HFFc6 (cell line): ENCODE data around the gene ST8SIA6. TPM values are rescaled to one million over a fixed set of nuclear protein-coding genes. Genes with fewer than 3 reads are reported as not detected.

Source experiments
- DNase-seq: peaks from one replicate; pipeline ENCODE4 v3.0.0-alpha.2; 2018
- H3K27ac Mint-ChIP-seq: 2 replicates; pipeline ENCODE4 v1.8.0; 2020; ENCODE audit warnings: mild to moderate bottlenecking, mixed read lengths
- H3K27me3 Mint-ChIP-seq: 2 replicates; pipeline ENCODE4 v1.8.0; 2021; ENCODE audit warnings: mild to moderate bottlenecking, moderate library complexity, mixed read lengths; ENCODE audit not compliant: insufficient read depth
- H3K36me3 Mint-ChIP-seq: 2 replicates; pipeline ENCODE4 v1.8.0; 2021; ENCODE audit warnings: low read depth, mixed read lengths
- H3K4me1 Mint-ChIP-seq: 2 replicates; pipeline ENCODE4 v1.8.0; 2020; ENCODE audit warnings: low read depth, mixed read lengths
- H3K4me3 Mint-ChIP-seq: 2 replicates; pipeline ENCODE4 v1.8.0; 2020; ENCODE audit warnings: mild to moderate bottlenecking, moderate library complexity, mixed read lengths
- H3K9me3 Mint-ChIP-seq: 2 replicates; pipeline ENCODE4 v1.8.0; 2020; ENCODE audit warnings: mild to moderate bottlenecking, mixed read lengths
- total RNA-seq, 6 experiments: library from RNA; stranded (reverse); fragmentation: NEBNext Ultra II Directional; extraction: Animal tissue kit (Norgen Biotek cat#: 25700); gene quantifications; 2 replicates in 1 of 6; 3 replicates in 5 of 6; pipeline ENCODE4 v1.2.3, GENCODE V29; 2021
- TF ChIP-seq, protein P1 (sequence below): fragments of 200-600 bp; sonication (generic); IDR thresholded peaks from 2 replicates; pipeline ENCODE4 v1.5.0; 2021; ENCODE audit warnings: antibody characterized with exemption, mild to moderate bottlenecking

ST8SIA6 gene
- total RNA-seq, 6 experiments from 2014 or later = not detected

DNA sequence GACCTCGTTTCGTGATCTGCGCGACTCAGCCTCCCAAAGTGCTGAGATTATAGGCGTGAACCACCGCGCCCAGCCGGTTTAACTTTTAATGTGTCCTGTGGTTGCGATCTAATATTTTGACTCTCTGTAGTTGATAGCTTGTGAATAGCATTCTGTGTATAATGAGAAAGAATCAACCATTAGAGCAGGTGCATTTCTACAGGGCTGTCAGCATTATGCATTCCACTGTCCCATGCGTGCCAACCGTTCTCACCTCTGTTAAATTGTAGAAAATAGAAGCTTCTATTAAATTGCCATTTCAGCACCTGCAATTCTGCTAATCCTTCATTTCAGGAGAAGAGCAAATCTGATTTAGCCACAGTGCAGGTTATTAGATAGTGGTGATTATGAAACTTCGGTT is 164.6 kb downstream of the ST8SIA6 start:
- Mint-ChIP-seq H3K36me3 (no peaks in the 10 kb centered on the region), H3K4me3 (no peak overlapping the region), H3K9me3 (no peaks in the 10 kb centered on the region), H3K27me3 (peaks cover 38% of the 10 kb centered on the region), H3K27ac (no peak overlapping the region), H3K4me1 (no peaks in the 10 kb centered on the region)
- TF ChIP-seq, protein P1, sequence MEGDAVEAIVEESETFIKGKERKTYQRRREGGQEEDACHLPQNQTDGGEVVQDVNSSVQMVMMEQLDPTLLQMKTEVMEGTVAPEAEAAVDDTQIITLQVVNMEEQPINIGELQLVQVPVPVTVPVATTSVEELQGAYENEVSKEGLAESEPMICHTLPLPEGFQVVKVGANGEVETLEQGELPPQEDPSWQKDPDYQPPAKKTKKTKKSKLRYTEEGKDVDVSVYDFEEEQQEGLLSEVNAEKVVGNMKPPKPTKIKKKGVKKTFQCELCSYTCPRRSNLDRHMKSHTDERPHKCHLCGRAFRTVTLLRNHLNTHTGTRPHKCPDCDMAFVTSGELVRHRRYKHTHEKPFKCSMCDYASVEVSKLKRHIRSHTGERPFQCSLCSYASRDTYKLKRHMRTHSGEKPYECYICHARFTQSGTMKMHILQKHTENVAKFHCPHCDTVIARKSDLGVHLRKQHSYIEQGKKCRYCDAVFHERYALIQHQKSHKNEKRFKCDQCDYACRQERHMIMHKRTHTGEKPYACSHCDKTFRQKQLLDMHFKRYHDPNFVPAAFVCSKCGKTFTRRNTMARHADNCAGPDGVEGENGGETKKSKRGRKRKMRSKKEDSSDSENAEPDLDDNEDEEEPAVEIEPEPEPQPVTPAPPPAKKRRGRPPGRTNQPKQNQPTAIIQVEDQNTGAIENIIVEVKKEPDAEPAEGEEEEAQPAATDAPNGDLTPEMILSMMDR = no peak
- no peak for DNase-seq

DNA sequence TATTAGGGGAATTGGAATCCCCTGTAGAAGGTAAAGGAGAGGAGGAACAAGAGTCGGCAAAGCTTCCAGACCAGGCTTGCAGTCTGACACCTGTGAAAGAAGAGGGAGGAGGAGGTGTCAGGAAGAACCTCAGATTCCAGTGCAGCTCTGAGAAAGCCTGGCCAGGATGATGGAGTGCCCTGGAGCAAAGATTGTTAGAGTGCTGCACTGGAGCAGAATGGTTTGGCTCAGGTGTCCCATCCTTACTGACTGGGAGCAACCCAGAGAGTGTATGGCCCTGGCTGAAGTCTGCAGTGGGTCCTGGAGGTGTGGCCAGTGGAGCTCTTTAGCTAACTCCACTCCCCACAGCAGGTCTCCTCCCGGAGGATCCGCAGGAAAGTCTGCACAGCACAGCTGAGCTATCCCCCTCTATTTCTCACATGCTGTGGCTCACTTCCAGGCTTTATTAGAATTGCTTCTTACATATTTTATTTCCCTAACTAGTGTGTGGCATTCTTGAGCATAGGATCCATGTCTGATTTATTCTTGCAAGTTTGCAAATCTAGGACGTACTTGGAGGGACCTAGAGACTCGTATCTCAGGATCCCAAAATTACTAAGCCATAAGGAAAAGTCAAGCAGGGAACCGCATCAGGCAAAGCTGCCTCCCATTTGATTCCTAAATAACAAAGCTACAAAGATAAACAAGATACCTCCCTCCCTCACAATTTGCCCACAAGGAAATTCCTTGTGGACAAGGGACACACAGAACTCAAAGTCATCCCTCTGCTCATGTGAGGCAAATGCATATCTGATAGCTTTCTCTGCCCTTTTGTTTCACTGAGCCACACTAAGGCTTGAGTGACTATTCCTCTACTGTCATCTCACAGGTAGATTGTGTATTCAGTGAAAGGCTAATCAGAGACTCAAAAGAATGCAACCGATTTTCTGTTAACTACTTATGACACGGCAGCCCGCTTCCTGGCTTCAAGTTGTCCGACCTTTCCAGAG is 167.5 kb downstream of the ST8SIA6 start:
- TF ChIP-seq, protein P1 = no peak
- H3K27ac Mint-ChIP-seq = no peak overlapping the region
- no peak for DNase-seq
- peaks cover 13% of the 10 kb centered on the region for H3K9me3 Mint-ChIP-seq
- H3K27me3 Mint-ChIP-seq = peaks cover 31% of the 10 kb centered on the region
- H3K36me3 Mint-ChIP-seq = peaks cover 9% of the 10 kb centered on the region
- no peak overlapping the region for H3K4me3 Mint-ChIP-seq
- H3K4me1 Mint-ChIP-seq = no peaks in the 10 kb centered on the region

DNA sequence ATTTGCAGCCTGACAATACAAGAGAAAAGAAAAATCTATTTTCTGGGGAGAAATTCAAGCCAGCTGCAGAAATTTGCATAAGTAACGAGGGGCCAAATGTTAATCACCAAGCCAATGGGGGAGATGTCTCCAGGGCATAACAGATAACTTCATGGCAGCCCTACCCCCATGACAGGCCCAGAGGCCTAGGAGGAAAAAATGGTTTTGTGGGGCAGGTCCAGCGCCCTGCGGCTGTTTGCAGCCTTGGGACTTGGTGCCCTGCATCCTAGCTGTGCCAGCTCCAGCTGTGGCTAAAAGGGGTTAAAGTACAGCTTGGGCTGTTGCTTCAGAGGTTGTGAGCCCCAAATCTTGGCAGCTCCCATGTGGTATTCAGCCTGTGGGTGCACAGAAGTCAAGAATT is 172.1 kb downstream of the ST8SIA6 start:
- DNase-seq = no peak
- Mint-ChIP-seq H3K4me1 (no peaks in the 10 kb centered on the region), H3K27me3 (peaks cover 17% of the 10 kb centered on the region), H3K4me3 (no peak overlapping the region), H3K36me3 (peaks cover 12% of the 10 kb centered on the region), H3K9me3 (peaks cover 22% of the 10 kb centered on the region), H3K27ac (no peak overlapping the region)
- TF ChIP-seq, protein P1 = no peak

DNA sequence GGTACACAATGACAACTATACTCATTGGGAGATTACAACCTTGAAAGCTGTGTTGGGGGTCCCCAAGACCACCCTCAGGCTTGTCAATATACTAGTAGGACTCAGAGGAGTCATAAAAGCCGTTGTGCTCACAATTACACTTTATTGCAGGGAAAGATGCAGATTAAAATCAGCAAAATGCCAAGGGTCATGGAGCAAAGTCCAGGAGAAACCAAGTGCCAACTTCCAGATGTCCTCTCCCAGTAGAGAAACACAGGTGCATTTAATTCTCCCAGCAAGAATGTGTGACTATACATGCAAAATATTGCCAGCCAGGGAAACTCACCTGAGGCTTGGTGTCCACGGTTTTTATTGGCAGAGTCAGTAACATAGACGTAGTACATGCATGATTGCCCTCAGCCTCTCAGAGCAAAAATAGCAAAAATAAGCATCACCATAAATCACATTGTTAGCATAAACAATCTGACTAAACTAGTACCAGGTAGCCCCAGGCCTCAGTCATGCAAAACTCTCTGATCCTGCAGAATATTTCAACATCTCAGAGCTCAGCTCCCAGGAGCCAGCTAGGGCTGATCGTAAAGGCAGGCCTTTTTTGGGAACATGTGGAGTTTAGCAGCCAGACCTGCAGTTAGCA is 175.7 kb downstream of the ST8SIA6 start:
- no peak for DNase-seq
- Mint-ChIP-seq H3K36me3 (peaks cover 12% of the 10 kb centered on the region), H3K9me3 (peaks cover 29% of the 10 kb centered on the region), H3K4me3 (no peak overlapping the region), H3K4me1 (peaks cover 4% of the 10 kb centered on the region), H3K27me3 (peaks cover 9% of the 10 kb centered on the region), H3K27ac (no peak overlapping the region)
- TF ChIP-seq, protein P1 = no peak

DNA sequence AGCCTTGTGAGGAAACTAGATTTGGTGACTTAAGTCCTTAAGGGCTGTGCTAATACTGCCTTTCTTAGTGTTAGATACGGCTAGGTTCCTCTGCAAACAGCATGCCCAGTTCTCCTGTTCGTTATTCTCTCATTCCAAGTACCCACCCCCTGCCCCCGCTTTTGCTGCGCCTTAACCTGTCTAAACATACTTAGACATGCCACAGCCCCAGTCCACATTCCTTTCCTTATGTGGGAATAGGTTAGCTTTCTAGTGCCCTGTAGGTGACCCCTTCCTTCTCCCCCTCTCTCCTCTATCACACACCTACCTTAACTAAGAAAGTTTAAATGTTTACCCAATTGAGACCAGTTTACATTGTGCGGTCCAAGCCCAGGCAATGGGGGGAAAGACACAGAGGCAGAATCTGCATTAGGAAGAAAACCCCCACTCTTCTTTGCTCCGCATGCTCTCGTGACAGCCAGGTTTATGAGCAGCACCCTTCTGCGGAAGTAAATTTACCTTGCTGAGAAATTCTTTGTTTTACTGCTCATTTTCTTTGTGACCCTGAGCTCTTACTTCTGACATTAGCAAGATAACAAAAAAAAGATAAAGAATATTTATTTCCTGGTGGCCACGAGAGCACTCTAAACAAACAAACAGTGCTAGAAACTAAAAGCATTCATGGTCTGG is 177.5 kb downstream of the ST8SIA6 start:
- Mint-ChIP-seq H3K27ac (no peak overlapping the region), H3K27me3 (peaks cover 7% of the 10 kb centered on the region; the same call in 1 of the 2 replicates), H3K36me3 (peaks cover 4% of the 10 kb centered on the region), H3K4me3 (no peak overlapping the region), H3K9me3 (peaks cover 16% of the 10 kb centered on the region), H3K4me1 (peaks cover 15% of the 10 kb centered on the region)
- no peak for DNase-seq
- TF ChIP-seq, protein P1 = no peak
